ENCODE data around the gene PIK3C2G. TPM values are rescaled to one million over a fixed set of nuclear protein-coding genes. Genes with fewer than 3 reads are reported as not detected.

PIK3C2G gene
- total and polyA plus RNA-seq, 10 of the 15 experiments (the other 5 are each of a cell fraction or from before 2014, with no cell fraction given): not detected

- 78% methylated on average over 1 of the region's 1 CpG for WGBS (ENCODE audit: insufficient coverage, insufficient replicate concordance, low lambda C conversion rate, missing lambda C conversion rate)
- intact Hi-C loops (cut with micrococcal nuclease; ENCODE audit: unreplicated experiment) (no loop called here), in situ Hi-C loops (cut with MboI) (no loop called here)
- DNase-seq (ENCODE audit: low read depth, low spot score) (no peak), ATAC-seq (no peak), FAIRE-seq (no peak)
- no peaks in the 10 kb centered on the region for H3K79me2 ChIP-seq (ENCODE audit: control insufficient read depth, insufficient read depth, low read length)
- H2AFZ ChIP-seq (ENCODE audit: control insufficient read depth, low read depth, low read length): no peak overlapping the region
- no peak overlapping the region for H3K4me2 ChIP-seq (ENCODE audit: control insufficient read depth, insufficient read depth)
- RAD21 ChIA-PET (ENCODE audit: unreplicated experiment): no interaction called here
- H3K9ac ChIP-seq (ENCODE audit: control insufficient read depth, insufficient read depth, low read length): no peak overlapping the region
- no peaks in the 10 kb centered on the region for H3K9me3 ChIP-seq (replicated peaks; ENCODE audit: control insufficient read depth, insufficient read depth, low read length)
- no peaks in the 10 kb centered on the region for H3K4me1 ChIP-seq (ENCODE audit: control insufficient read depth, insufficient read depth, low read length)
- H4K20me1 ChIP-seq (ENCODE audit: control insufficient read depth, insufficient read depth): no peaks in the 10 kb centered on the region
- H3K27ac ChIP-seq (ENCODE audit: control insufficient read depth, insufficient read depth): no peak overlapping the region
- CTCF ChIA-PET: no interaction called here
- H3K36me3 ChIP-seq (ENCODE audit: control insufficient read depth in 2 of 2, insufficient read depth in 2 of 2, low read length in 1 of 2): no peaks in the 10 kb centered on the region
- POLR2A ChIA-PET: no interaction called here
- no peak overlapping the region for H3K4me3 ChIP-seq
- no peaks in the 10 kb centered on the region for H3K27me3 ChIP-seq (replicated peaks in 1 of 2; ENCODE audit: control insufficient read depth in 2 of 2, insufficient read depth in 2 of 2, low read length in 1 of 2)
- SMC1A ChIA-PET (ENCODE audit: uncharacterized antibody, unreplicated experiment): no interaction called here
- BruUV-seq (replicated peaks): no TSS peak
- TF ChIP-seq HDGF (IDR thresholded peaks at IDR 0.05) (no peak), IKZF2 (IDR thresholded peaks at IDR 0.05) (no peak), DPF2 (IDR thresholded peaks at IDR 0.05) (no peak), NFXL1 (IDR thresholded peaks at IDR 0.05; ENCODE audit: borderline replicate concordance) (no peak), HDAC6 (IDR thresholded peaks at IDR 0.05; ENCODE audit: unreplicated experiment) (no peak), STAT1 (conservative IDR thresholded peaks at IDR 0.05) (no peak), RAD21 (IDR thresholded peaks at IDR 0.05; ENCODE audit: insufficient read depth, low read depth, low read length) (no peak), POLR2A (IDR thresholded peaks at IDR 0.05; ENCODE audit: low read depth, low read length) (no peak), SUPT20H (IDR thresholded peaks at IDR 0.05; ENCODE audit: borderline replicate concordance, control insufficient read depth, low read depth, low read length) (no peak), MEF2B (IDR thresholded peaks at IDR 0.05; ENCODE audit: partially characterized antibody, poor library complexity, severe bottlenecking) (no peak), BHLHE40 (IDR thresholded peaks at IDR 0.05; ENCODE audit: borderline replicate concordance in 1 of 2, low read depth in 2 of 2, low read length in 1 of 2) (no peak), ZBTB33 (IDR thresholded peaks at IDR 0.05) (no peak), BACH1 (IDR thresholded peaks at IDR 0.05; ENCODE audit: borderline replicate concordance) (no peak), HCFC1 (IDR thresholded peaks at IDR 0.05; ENCODE audit: low read length) (no peak), ZNF687 (IDR thresholded peaks at IDR 0.05) (no peak), ATF3 (IDR thresholded peaks at IDR 0.05; ENCODE audit: borderline replicate concordance, extremely low read depth, low read depth, low read length) (no peak), TCF7 (IDR thresholded peaks at IDR 0.05; ENCODE audit: borderline replicate concordance) (no peak), NKRF (conservative IDR thresholded peaks at IDR 0.05) (no peak), SREBF1 (IDR thresholded peaks at IDR 0.05; ENCODE audit: low read length) (no peak)
These were observed 368.6 kb downstream of the PIK3C2G start for GRCh38 chr12:18629916-18630315.

All from GM12878 (cell line).